Skin of body (tissue), 2 donors: ENCODE results near the gene RPS29. TPM values are rescaled to one million over a fixed set of nuclear protein-coding genes. Genes with fewer than 3 reads are reported as not detected.
"Not testable (repeated sequence)": the region's sequence is repeated elsewhere in the genome, so short reads cannot be mapped to it uniquely, and the experiment has no call there.

Source experiments
- DNase-seq: peaks from one replicate; lab custom pipeline; 2025; lab: John Stamatoyannopoulos, UW
- total RNA-seq: library from RNA; depleted of rRNA; stranded (reverse); fragments of >200 nt; gene quantifications from one replicate; pipeline ENCODE4 v1.2.3, GENCODE V29; 2014

RPS29 gene
- total RNA-seq = 1,388 TPM

- DNase-seq = peak; percentile 100
These were observed at the start of gene RPS29 for GRCh38 chr14:49585803-49586672. TSS of gene RPS29 (minus strand) at chr14:49586380. CDS start at chr14:49586346, 34 bp downstream.

DNA sequence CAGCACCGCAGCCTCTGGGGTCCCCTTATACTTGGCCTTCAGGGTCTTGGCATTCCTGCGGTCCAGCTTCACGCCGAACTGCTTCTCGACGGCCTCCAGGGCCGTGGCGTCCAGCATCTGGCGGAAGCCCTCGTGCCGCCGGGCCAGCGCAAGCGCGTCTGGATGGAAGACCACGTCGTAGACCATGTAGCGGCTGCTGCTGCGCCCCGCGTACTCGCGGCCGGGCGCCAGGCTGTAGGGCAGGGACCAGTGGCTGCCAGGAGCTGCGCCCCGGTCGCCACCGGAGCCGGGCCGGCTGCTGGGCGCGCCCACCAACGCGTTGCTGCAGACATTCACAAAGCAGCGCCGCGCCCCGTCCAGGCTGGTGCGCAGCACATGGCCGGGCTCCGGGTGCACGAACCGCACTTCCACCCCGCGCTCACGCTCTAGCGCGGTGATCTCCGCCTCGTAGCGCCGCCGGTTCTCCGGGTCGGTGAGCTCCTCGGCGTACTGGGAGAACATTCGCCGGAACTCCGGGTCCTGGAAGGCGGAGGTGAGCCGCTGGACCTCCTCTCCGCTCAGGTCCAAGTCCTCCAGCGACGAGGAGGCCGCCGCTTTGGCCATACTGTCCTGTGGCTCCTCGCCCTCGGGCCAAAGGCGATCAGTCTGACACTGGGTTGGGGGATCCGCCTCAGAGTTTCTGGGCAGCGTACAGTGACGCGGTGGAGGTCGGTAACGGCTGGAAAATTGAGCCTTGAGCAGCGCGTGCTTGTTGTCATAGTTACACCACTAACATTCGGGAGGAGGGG lies 48.6 kb upstream of the RPS29 start, which contains the start of gene DNAAF2:
DNAAF2 (minus strand) TSS at position 698 of the 788 bp plus-strand sequence; CDS start at position 603, 95 bp downstream.
- peak; percentile 66 for DNase-seq

- DNase-seq = peak; percentile 95
These were observed 47.7 kb upstream of the RPS29 start for GRCh38 chr14:49633640-49634546.

- no peak for DNase-seq
These were observed 38.0 kb upstream of the RPS29 start for GRCh38 chr14:49623941-49624839.

GRCh38 chr14:49623387-49623786 lies 37.2 kb upstream of the RPS29 start:
- no peak for DNase-seq

GRCh38 chr14:49622022-49622607 lies 35.9 kb upstream of the RPS29 start:
- DNase-seq = no peak

DNA sequence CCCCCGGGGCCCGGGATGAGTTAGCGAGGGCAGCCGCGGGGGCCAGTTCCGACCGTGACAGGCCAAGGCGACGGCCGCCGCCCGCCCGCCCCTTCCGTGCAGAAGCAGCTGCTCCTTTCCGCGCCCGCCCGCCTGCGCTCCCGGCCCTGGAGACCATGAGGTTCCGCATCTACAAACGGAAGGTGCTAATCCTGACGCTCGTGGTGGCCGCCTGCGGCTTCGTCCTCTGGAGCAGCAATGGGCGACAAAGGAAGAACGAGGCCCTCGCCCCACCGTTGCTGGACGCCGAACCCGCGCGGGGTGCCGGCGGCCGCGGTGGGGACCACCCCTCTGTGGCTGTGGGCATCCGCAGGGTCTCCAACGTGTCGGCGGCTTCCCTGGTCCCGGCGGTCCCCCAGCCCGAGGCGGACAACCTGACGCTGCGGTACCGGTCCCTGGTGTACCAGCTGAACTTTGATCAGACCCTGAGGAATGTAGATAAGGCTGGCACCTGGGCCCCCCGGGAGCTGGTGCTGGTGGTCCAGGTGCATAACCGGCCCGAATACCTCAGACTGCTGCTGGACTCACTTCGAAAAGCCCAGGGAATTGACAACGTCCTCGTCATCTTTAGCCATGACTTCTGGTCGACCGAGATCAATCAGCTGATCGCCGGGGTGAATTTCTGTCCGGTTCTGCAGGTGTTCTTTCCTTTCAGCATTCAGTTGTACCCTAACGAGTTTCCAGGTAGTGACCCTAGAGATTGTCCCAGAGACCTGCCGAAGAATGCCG lies 35.1 kb upstream of the RPS29 start:
- DNase-seq = no peak

DNA sequence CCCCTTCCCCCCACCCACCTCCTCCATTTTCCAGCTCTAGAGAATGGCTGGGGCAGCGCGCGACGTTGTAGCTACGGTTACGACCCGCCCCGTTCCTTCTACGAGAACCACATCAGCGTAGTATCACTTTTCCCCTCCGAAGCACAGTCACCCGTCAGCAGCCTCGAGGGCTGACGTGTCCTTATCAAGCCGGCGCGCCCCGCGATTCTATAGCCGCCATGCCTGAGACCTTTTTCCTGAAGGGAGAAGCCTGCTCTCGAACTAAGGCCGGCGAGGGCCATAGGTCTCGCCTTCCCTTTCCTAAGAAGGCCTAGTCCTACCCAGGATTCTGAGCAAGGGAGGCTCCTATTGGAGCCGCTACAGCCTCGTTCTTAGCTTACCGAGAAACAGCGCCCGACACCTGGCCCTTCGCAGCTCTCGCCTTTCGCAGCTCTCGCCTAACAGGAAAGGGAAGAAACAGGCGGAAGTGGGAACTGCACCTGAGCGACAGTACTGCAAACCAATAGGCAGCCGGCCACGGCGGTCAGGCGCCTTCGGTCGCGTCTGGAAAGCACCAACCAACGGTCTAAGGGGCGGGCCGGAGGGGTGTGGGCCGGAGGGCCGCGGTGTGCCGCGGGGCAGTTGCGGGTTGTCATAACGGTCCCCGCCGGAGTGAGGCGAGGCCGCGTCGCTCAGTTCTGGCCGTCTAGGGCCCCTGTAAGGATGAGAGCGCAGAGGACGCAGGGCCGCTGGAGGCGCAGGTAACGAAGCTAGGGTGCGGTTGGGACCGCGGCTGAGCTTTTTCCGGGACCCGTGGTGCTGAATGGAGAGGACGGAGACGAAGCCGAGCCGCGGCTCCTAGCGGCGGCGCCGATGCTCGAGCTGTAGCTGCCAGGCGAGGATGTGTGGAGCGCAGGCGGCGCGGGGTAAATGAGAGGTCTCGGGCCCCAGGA lies 34.3 kb upstream of the RPS29 start, which contains the start of the genes MGAT2 and RPL36AL:
MGAT2 (plus strand) TSS at position 618 of the 932 bp plus-strand sequence. CDS start 470 bp downstream, outside the sequence.
RPL36AL (minus strand) TSS at position 445 of the 932 bp plus-strand sequence. CDS start 1,522 bp downstream, outside the sequence.
- DNase-seq = peak; percentile 96

- no peak for DNase-seq
These were observed 33.5 kb upstream of the RPS29 start for GRCh38 chr14:49619730-49620129.

DNA sequence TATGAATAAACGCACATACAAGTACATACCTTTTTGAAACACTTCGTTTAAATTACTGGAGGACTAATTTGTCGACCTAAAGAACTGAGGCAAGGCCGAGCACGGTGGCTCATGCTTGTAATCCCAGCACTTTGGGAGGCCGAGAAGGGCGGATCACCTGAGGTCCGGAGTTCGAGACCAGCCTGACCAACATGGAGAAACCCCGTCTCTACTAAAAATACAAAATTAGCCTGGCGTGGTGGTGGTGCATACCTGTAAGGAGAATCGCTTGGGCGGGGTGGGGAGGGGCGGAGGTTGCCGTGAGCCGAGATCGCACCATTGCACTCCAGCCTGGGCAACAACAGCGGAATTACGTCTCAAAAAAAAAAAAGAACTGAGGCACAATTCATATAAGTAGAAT lies 33.1 kb upstream of the RPS29 start:
- not testable (repeated sequence) for DNase-seq

GRCh38 chr14:49617852-49618519 lies 31.8 kb upstream of the RPS29 start:
- DNase-seq = no peak

- no peak for DNase-seq
These were observed 29.6 kb upstream of the RPS29 start for GRCh38 chr14:49615776-49616175.

DNA sequence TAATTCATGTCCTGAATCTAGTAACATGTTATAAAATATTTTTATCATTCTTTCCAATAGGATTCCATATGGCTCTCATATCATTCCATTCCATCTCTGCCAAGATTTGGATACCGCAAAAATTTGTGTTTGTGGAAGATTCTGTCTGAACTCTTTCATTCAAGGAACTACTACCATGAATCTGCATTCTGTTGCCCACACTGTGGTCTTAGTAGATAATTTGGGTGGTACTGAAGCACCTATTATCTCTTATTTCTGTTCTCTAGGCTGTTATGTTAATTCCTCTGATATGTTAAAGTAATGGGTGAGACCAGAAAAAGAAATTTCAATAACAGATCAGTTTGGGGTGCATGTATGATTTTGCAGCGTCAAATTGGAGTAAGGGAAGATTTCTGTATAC lies 28.0 kb upstream of the RPS29 start:
- no peak for DNase-seq

DNA sequence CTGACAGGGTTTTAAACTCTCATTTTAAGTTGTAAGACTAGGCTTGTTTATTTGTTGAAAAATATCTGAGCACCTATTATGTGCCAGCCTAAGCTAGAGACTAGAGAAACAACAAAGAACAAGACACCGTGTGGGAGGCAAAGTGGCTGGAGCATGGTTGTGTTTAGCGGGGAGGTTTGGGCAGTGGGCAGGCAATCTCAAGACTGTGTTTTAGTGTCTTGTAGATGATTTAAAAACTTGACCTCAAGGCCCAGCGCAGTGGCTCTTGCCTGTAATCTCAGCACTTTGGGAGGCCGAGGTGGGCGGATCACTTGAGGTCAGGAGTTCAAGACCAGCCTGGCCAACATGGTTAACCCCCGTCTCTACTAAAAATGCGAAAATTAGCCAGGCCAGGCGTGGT lies 26.5 kb upstream of the RPS29 start:
- DNase-seq = no peak

DNA sequence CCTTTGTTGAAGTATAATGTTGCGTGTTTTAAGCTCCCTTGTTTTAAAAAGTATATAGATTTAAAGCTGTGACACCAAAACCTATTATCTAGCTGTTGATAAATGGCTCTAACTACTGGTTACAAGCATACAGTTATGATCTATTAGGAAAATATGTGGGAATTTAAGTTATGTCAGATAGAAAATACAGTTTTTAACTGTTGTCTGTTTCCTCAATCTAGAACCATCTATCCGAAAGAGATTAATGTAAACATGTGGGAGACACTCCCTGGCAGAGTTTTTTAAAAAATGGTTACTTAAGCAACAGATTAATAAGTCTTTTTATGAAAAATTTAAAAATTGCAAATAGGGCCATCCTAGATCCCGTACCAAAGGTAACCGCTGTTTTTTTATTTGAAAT lies 26.1 kb upstream of the RPS29 start:
- no peak for DNase-seq

DNA sequence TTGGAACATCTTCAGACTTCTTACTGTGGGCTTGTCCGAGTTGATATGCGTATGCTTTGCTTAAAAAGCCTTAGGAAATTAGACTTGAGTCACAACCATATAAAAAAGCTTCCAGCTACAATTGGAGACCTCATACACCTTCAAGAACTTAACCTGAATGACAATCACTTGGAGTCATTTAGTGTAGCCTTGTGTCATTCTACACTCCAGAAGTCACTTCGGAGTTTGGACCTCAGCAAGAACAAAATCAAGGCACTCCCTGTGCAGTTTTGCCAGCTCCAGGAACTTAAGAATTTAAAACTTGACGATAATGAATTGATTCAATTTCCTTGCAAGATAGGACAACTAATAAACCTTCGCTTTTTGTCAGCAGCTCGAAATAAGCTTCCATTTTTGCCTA lies 21.4 kb upstream of the RPS29 start:
- DNase-seq = no peak
